GM21717 (cell line): ENCODE data around the gene STMND1.

Experiments
- ATAC-seq: cut with Tn5 transposase; IDR thresholded peaks from one replicate; pipeline ENCODE4 v1.9.1; 2021; ENCODE audit warnings: mild to moderate bottlenecking, moderate library complexity; ENCODE audit not compliant: unreplicated experiment

STMND1 gene

DNA sequence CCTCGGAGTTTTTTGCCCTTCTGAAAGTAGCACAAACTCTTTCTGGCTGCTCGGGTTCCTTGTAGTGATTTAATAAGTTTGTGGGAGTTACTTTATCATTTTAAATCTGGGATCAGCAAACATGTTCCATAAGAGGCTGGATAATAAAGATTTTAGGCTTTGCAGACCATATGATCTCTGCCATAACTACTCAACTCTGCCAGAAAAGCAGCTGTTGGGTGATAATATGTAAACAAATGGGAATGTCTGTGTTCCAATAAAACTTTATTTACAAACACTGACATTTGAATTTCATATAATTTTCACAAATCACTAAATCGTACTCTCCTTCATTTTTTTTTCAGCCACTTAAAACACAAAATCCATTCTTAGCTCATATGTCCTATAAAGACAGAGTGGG lies 3.9 kb upstream of the STMND1 start:
- no peak for ATAC-seq

DNA sequence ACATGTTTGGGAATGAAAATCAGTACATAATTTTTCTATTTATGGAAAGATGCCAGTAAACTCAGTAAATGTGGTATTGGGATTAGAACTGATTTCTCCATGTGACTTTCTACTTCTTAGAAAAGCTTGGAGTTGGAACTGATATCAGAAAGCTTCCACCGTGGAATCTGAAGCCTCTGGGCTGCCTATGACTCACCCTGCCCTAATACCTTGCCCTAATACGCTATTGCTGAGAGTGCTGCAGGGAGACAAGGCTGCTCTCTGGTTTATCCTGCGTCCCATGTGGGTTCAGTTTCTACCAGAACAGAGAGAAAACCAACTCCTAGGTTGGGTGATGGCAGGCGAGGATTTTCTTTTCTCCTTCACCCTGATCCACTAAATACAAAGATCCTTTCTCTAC lies 3.3 kb upstream of the STMND1 start:
- ATAC-seq: no peak

DNA sequence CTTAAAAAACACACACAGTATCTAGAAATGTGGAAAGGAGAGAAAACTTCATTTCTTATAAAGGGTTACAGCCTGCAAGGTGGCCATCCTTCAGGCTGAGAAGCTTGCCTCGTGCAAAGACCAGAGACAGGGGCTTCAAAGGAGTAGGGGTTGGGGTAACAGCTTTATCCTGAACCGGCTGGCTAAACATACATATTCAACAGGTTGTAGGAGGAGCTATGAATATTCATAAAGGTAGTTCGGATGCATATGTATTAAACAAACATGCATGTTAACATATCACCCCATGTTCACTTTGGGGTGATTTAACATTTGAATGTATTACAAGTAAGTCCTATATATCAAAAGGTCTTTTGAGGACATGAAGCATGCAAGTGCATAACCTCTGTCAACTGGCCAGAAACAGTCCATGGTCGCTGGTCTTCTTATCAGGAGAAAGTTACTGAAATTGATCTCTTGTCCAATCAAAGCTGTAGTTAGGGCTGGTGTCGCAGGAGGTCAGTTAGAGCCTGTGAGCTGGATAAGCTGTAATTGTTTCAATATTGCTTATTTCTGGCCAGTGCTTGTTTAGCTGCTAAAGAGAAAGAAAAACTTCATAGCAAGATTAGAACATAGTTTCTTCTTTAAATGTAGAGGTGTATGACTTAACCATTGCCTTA lies 2.3 kb upstream of the STMND1 start:
- ATAC-seq: no peak

DNA sequence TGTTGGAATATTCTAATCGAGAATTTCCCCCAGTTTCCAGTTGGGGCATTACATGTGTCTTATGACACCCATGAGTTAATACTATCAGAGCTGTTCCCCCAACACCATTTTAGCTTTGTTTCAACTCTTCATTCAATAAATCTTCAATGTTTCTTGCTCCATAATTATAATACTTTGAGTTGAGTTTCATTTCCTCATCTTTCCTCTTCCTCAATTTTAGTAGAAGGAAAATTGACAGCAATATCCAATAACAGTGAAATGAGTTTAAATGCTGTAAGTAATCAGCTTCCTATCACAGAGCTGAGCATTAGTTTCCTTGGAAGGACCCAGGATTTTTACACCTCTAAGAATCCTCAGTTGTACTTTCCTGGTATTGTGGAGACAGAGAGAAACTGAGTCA lies 1.0 kb upstream of the STMND1 start:
- no peak for ATAC-seq

DNA sequence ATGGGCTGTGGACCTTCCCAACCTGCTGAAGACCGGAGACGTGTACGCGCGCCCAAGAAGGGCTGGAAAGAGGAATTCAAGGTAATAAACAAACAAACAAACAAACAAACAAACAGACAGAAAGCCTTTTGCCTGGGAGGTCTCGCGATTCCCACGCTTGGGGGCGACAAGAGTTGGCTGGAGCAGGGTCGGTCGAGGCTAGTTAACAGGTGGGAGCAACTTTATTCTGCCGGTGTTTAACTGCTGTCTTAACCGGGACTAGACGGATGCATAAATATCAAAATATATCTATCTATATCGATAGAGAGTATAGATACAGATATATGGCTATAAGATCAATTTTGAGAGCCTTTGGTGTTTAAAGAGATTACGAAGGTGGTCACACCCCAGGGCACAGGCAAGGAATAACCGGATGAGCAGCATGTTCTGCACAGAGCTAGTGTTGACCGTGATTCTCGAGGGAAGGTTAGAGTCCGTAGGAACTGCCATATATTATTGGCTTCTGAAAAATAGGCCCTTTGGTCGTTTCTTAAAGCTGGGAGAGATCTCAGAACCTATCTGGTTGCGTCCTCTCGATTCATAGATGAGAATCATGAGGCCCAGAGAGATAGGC lies 514 bp downstream of the STMND1 start:
- no peak for ATAC-seq

- ATAC-seq: no peak
Observed at GRCh38 chr6:17103715-17104114, 1.9 kb downstream of the STMND1 start.

DNA sequence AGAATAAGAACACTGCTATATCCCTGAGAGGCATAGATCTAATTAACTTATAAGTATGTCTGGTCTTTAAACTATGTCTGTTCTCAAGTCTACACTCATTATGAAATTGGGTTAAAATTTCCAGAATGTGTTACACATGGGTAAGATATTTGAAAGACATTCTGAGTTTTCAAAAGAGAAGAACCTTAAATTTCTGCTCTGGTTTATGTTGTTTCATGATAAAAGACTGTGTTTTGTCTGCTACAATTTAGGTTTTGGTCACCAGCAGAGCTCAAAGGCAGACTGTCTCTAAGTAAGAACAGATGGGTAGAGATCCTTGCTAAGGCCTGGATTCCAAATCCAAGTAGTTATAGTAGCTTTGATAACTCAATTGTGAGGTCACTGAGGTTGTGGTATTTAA lies 6.0 kb downstream of the STMND1 start:
- no peak for ATAC-seq

DNA sequence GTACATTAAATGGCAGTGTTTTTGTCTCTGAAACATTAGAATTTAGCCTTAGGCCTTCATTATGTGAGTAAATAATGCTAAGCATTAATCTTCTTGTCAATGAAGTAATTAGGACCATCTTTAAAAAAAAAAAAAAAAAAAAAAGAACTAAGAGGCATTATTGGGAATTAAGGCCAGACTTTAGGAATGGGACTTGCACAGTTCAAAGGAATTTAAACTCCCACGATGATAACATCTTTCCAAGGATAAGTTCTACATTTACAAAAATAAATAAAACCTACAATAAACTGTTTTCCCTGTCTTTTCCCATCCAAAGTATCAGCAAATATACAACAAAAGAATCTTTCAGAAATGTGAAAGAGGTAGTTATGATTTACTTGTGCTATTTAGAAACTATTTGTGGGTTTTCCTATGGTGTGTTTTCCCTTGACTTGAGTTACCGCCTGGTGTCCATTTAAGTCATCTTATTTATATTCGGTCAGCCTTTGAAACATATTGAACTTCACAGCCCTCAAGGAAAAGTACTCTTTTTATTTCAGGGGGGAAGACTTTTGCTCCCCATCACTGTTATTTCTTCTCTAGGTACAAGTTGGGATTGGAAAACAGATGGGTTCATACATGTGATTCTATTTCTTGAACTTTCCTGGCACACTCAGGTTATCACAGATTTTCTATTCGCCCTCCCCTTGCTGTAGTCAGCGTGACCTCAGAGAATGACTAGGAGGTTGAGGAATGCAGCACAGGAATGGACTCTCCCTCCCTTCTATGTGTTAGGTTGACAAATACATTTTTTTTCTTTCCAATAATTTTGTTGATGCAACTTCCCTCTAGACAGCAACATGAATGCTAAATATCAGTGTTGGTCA lies 13.6 kb downstream of the STMND1 start:
- no peak for ATAC-seq

DNA sequence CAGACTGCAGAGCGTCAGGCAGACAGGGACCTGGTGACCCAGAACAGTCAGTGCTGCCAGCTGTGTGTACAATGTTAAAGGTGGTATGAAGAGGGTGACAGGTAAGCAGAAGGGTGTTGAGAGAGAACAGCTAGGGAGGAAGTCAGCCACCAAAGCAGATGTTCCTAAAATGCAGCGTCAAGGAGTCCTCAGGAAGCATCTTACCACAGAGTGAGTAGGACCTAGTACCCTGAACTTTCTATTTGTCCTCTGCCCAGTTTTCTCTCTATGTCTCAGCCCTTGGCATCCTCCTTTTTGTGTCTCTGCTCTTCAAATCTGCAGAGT lies 14.2 kb downstream of the STMND1 start:
- ATAC-seq: no peak

- no peak for ATAC-seq
Observed at GRCh38 chr6:17120019-17120418, 18.2 kb downstream of the STMND1 start.

DNA sequence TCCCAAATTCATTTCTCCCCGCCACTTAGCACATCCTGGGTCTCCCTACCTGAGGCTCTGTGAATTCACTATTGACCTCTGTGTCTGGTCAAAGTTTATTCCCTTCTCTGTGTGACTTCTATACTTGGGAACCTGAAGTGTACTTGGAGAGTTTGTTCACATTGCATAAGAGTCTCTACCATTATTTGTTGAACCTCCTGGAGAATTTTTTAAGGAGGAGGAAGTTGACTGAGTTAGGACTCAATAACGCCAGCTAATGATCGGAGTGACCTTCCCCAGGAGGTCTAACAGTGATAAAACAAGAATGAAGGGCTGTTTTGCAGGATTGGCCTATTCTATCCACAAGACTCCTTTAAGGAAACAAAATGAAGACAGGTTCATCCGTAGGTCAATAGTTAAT lies 23.6 kb downstream of the STMND1 start:
- no peak for ATAC-seq

GRCh38 chr6:17130786-17131185 lies 28.9 kb downstream of the STMND1 start:
- no peak for ATAC-seq

DNA sequence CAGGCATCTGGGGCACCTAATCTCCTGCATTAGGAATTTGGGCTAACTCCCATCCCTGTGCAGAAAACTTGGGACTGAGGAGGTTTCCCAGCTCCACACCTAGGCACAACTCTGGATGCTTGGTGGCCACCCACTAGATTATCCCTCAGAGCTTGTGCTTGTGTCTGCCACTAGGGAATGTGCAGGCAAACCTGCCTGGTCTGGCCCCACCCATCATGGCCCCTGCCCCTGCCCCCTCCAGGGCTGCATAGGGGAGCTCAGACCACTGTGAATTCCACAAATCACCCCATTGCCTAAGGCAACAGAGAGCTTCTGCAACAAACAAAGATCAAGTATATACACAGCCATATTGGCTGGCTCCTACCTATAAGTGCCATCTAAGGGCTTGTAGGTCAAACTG lies 31.1 kb downstream of the STMND1 start:
- no peak for ATAC-seq

GRCh38 chr6:17138033-17138432 lies 36.2 kb downstream of the STMND1 start:
- no peak for ATAC-seq

DNA sequence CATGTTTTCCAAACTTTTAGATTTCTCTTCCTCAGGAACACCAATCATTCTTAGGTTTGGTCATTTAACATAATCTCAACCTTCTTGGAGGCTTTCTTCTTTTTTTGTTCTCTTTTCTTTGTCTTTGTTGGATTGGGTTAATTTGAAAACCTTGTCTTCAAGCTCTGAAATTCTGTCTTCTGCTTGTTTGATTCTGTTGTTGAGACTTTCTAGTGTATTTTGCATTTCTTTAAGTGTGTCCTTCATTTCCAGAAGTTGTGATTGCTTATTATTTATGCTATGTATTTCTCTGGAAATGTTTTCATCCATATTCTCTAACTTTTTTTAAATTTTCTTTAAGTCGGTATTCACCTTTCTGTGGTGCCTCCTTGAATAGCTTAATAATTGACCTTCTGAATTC lies 42.2 kb downstream of the STMND1 start:
- ATAC-seq: no peak

GRCh38 chr6:17149571-17149970 lies 47.7 kb downstream of the STMND1 start:
- no peak for ATAC-seq

DNA sequence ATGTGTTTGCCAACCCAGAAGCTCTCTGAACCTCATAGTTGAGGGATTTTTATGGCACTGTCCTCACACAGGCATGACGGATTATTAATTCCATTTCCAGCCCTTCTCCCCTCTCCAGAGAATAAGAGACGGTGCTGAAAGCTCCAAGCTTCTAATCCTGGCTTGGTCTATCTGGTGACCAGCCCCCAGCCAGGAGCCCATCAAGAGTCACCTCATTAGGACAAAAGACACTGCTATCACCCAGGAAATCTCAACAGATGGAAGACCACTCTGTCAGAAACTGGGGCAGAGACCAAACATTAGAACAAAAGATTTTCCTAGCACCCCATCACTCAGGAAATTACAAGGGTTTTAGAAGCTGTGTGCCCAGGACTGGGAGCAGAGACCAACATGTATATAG lies 48.2 kb downstream of the STMND1 start:
- ATAC-seq: no peak

GRCh38 chr6:17151888-17152287 lies 50.0 kb downstream of the STMND1 start:
- no peak for ATAC-seq

- ATAC-seq: no peak
Observed at GRCh38 chr6:17152703-17153102, 50.9 kb downstream of the STMND1 start.

- peak; percentile 50 for ATAC-seq
Observed at GRCh38 chr6:17156112-17156921, 54.5 kb downstream of the STMND1 start.

- ATAC-seq: no peak
Observed at GRCh38 chr6:17156966-17157365, 55.1 kb downstream of the STMND1 start.
